GM21367 (cell line): Measurements from ENCODE around the gene HARS1.
A peak's percentile ranks its signal among the peaks of the same experiment; 100 is the strongest.
"Not testable (repeated sequence)": the region's sequence is repeated elsewhere in the genome, so short reads cannot be mapped to it uniquely, and the experiment has no call there.

Source experiments
- ATAC-seq: cut with Tn5 transposase; IDR thresholded peaks from one replicate; pipeline ENCODE4 v1.9.1; 2021; ENCODE audit not compliant: unreplicated experiment

HARS1 gene

DNA sequence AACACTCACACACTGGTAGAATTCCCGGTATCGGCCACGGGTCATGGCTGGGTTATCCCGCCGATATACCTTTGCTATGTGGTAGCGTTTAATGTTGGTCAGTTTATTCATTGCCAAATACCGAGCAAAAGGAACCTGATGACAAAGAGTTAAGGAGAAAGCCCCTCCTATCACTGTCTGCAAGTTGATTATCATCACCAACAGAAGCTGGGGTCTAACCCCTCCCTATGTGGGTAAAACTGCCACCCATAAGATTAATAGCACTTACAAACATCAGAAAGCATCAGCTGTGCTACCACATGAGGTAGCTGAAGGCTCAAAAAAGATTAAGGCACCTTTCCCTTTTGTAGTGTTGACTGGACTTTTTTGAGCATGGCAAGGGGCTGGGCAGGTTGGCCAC lies 12.2 kb downstream of the HARS1 start:
- ATAC-seq, result no peak

DNA sequence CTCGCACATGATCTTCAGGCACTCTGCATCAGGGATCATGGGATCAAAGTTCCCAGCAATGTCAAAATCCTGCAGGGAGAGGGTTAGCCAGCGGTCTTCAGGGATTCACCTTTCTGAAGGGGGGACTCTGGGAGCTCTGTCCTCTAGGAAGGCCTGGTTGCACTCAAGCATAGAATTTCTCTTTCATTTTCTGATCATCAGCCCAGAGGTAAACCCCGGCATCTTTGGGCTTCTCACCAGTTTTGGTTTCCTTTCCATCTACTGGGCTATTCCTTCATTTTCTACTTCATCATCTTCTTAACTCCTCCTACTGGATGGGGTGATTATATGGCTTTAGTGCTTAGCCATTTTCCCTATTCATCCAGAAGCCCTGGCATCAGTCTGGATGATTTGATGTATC lies 13.2 kb downstream of the HARS1 start:
- ATAC-seq, result peak; percentile 35

DNA sequence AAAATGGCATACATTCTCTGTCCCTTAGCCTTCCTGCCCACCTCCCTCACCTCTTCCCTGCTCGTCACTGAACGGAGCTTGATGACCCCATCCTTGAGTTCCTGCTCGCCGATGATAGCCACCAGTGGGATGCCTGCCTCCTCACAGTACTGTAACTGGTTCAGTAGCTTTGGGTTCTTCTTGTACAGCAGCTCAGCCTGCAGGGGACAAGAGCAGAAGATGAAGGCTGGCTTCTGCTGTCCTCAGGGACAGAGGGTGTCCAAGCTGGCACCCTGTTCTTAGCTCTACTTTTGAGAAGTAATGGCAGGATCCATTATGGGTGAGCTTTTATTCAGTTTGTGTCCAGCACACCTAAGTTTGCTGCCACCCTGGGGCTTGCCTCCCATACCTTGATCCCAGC lies 16.5 kb downstream of the HARS1 start:
- no peak for ATAC-seq

DNA sequence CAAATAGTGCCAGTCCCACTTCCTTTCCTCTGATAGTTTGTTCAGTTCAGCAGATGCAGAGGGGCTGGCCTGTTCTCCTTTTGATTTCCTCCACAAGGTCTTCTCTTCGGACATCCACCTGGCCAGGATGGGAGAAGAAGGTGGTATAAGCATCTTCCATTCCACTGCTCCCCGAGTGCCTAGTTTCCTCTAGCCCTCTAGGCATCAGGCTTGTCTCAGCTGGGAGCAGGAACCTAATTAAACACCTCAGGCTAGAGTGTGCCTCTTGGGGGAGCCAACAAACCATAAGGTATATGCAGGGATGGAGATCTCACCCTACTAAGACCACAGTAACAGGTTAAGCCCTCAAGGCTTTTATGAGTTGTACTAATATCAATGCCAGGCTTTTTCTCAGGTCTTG lies 17.0 kb downstream of the HARS1 start:
- no peak for ATAC-seq

DNA sequence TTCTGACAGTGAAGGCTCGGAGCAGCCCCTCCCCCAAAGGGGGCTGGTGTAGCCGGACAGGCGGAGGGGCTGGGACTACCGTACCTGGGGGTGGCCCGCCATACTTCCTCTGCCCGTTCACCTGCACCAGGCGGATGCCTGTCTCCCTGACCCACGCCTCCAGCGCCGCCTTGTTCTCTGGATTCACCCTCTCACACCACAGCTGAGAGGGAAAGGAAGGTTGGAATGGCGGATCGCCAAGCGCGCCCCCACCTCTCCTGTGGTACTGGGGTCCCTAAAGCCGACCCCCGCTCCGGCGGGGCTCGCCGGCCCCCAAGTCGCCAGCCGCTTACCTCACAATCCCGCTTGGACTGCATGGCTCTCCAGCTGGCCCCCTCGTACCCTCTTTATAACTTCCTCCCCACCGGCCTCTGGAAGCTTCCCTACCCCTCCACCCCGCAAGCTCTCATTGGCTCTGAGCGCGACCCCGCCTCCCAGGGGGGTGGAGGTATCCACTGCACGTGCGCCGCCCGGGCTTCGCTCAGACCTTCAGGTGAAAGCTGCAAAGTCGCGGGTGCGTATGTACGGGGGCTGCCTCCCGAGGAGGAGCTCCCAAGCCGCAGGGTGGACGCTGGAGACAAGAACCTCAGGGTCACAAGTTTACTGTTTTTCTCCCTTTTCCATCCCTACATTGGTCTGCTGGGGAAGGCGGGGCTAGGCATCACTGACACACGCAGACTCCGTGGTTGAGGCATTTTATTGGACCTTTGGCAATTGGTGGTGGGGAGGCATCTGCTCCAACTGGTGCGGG lies 17.8 kb downstream of the HARS1 start, which contains the start of gene DND1:
TSS of gene DND1 (minus strand) at position 390 of the 790 bp plus-strand sequence. CDS start at position 356, 34 bp downstream.
- no peak for ATAC-seq

DNA sequence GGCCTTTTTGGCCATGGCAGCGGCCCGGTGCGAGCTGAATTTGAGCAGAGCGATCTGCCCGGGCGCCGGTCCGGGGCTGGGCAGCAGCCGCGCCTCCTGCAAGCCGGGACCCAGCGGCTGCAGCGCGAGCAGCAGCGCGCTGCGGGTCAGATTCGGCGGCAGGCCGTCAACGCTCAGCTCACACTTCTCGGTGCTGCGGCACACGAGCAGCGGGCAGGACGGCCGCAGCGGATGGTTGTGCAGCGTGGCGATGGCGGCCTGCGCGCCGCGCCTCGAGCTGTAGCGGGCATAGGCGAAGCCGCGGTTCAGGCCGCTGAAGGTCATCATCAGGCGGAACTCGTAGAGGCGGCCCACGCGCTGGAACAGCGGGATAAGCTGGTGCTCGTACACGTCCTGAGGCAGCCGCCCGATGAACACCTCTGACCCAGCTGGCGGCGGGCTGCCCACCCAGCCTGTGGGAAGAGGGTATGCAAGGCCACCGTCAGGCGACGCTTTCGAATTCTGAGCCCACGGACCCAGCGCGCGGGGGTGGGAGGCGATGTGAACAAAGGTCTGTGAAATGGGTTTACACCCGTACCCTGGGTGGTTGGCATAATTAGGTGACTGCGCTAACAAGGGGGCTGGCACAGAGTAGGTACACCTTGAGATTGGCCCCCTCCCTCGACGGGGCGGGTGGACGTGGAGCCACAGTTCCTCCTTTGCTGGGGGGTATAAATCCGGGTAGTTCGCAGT lies 18.5 kb downstream of the HARS1 start:
- ATAC-seq, result no peak

DNA sequence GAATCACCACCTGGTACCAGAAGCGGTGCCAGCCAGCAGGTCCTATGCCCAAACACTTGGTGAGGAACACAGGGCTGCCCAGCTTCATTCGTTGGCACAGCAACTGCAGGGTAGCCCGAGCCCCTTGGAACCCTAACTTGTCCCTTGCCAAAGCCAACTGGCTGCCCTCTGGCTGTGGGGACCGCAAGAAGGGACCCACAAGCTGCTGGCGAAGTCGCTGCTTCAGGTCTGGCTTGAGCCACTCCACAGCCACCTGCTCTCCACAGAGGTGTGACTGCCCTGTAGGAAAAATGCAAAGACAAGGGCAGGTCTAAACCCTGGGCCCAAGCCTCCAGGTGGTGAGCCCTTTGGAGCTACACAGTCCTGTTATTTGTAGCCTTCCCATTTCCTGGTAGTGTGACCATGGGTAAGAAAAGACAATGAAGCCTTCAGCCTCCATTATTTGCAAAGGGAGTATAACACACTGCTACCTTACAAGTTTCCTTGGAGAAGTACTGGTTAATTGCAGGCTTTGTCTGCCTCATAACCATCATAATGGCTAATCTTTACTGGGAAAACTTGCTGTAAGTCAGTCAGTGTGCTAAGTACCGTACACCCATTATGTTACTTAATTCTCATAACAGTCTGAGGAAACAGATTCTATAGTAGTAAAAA lies 19.6 kb downstream of the HARS1 start:
- no peak for ATAC-seq

DNA sequence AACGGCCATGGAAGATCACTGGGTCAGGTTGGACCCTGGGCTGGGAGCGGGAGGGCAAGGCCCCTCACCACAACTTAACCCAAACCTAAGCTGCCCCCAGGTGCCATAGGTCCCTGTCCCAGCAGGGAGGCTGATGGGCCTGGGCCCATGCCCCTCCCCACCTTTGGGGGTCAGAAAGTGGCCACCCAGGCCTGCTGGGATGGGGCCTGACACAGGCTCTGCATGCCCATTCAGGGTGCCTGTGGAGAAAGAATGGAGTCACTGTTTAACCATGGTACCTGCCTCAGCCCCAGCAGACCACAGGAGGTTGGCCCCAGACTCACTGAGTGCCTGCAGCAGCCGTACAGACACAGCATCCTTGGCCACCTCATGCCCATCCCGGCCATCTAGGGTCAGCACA lies 20.1 kb downstream of the HARS1 start:
- not testable (repeated sequence) for ATAC-seq

DNA sequence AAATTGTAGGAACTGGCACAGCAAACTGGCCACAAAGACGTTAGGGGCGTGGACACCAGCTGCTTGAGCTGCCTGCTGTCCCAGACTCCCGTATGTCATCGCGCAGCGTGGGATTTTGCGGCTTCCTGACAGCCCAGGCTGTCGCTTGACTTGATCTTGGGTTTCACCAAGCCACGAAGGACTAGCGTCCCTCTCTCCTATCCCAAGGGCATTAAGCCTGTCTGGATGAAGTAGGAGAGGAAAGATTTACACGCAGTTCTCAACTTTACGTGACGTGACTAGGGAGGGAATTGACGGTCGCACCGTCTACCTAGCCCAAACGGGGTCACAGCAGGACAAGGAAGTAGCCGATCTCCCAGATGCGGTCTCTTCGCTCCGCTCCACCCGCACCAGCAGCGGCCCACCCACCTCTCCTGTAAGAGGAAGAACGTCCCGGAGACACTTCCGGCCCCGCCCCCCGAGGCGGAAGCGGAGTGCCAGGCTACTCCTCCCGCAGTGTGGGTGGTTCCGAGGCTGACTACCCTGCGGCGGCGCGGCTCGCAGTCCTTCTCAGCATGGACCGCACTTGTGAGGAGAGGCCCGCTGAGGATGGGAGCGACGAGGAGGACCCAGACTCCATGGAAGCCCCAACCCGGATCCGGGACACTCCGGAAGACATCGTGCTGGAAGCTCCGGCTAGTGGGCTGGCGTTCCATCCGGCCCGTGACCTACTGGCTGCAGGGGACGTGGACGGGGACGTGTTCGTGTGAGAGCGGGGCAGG lies 26.6 kb downstream of the HARS1 start, which contains the start of gene WDR55:
TSS of gene WDR55 (plus strand) at position 546 of the 761 bp plus-strand sequence. CDS start at position 555, 9 bp downstream.
- ATAC-seq, result peak; percentile 95

DNA sequence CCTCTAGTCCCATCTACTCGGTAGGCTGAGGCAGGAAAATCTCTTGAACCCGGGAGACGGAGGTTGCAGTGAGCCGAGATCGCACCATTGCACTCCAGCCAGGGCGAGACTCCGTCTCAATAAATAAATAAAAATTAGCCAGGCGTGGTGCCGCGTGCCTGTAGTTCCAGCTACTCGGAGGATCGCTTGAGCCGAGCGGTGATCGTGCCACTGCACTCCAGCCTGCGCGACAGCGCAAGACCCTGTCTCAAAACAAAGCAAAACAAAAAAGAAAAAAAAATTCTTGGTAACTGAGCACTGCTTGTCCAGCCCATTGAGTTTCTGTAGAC lies 27.2 kb downstream of the HARS1 start:
- no peak for ATAC-seq

DNA sequence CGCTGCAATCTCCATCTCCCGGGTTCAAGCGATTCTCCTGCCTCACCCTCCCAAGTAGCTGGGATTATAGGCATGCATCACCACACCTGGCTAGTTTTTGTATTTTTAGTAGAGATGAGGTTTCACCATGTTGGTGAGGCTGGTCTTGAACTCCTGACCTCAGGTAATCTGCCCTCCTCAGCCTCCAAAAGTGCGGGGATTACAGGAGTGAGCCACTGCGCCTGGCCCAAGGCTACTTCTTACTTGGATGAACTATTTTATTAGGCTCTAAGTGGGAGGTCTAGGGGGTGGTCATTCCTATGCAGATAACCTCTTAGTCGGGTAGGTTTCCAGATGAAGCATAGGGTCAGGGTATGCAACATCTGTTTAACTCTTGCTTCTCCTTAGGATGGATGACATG lies 30.8 kb downstream of the HARS1 start:
- not testable (repeated sequence) for ATAC-seq

DNA sequence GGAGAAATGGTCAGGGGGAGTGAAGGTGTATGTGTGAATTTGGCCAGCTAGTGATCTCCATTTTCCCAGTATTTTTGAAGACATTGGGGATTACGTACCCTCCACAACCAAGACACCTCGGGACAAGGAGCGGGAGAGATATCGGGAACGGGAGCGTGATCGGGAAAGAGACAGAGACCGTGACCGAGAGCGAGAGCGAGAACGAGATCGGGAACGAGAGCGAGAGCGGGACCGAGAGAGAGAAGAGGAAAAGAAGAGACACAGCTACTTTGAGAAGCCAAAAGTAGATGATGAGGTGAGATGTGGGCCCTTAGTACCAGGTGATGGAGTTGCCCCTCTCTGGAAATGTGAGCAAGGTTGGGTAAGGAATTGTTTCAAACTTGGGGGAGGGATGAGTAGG lies 32.3 kb downstream of the HARS1 start:
- no peak for ATAC-seq

DNA sequence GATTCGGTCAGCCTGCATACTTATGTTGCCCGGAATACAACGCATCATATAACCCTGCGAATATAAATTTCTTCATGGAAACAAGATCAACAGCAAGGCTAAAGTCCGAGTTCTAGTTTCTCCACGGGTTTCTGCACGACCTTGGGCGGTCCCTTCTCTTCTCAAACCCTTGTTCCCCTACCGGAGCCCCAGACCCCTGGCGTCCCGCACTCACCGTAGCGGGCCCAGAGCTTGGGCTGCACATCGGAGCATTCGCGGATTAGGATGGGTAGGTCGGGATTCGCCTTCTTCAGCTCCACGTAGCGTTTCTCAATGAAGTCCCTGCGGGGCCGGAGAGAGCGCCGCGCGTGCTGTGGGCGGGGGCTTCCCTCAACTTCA lies 44.1 kb downstream of the HARS1 start:
- ATAC-seq, result no peak

DNA sequence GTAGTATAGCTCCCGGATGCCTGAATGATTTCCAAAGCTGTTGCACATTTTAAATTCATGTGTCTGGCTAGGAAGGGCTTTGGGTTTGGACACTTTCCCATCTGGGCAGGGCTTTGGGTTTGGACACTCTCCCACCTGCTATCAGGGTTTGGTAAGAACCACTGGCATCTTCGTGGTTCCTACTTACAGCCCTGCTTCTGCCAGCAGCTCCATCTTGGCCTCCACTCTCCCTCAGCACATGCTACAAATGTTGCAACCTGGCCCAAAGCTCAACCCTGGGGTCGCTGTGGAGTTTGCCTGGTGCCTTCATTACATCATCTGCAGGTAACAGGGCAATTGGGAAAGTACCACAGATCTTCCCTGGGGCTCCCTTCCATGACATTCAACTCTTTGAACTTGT lies 48.5 kb downstream of the HARS1 start:
- no peak for ATAC-seq

DNA sequence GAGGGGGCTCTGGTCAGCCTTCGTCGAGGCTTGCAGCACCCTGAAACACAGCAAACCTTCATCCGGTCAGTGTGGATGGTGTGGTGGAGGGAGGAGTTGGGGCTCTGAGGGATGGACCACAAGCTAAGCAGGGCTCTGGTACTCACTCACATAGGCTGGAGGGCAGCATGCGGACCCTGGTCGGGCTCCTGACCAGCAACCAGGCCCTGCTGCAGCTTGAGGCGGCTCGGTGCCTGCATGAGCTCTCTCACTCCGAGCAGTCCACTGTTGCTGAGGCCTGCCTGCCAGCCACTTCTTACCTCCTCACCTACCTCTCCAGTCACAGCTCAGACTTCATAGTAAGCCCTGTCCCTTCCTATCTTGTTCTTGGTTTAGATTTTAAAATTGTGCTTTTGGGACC lies 49.5 kb downstream of the HARS1 start:
- ATAC-seq, result no peak

DNA sequence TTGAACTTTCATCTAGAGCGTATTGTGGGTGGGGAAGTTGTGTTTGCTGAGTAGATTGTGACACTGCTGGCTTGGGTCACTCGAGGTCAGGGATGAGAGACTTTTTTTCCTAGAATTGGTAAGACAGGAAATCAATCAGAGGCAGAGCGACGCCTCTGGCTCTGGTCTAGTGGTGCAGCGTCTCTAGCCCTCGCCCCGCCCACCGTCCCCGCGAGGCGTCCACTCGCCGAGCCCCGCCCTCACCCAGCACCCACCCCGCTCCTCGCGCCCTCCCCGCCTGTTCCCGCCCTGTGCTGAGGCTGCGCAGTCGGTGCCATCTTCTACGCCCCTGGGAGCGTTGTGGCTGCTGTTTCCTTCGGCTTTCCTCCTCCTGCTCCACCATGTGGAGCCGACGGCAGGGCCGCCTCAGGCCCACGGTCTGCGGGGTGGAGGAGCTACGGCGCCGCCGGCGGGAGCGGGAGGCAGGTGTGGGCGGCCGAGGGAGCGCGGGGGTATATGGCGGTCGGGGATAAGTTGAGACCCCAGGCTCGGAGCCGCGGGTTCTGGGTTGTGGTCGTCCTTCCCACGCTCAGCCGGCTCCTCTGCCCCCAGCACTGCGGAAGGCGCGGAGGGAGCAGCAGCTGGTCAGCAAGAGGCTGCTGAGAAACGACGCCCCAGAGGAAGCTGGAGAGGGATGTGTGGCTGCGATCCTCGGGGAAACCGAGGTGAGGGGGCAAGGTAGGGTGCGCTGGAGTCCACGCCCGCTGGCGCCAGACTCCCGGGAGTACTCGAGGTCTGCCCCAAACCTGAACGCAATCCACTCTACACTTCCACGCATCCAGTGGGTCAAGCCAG lies 51.8 kb downstream of the HARS1 start, which contains the start of gene TMCO6:
TSS of gene TMCO6 (plus strand) at position 304 of the 834 bp plus-strand sequence. CDS start at position 381, 77 bp downstream.
- peak; percentile 85 for ATAC-seq

DNA sequence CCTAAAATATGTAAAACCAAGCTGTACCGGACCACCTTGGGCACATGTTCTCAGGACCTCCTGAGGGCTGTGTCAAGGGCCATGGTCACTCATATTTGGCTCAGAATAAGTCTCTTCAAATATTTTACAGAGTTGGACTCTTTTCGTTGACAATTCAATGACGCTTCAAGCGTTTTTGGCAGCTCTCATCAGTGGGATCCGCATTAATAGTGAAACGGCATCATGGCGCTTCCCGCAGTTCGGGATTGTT lies 52.3 kb downstream of the HARS1 start:
- not testable (repeated sequence) for ATAC-seq

DNA sequence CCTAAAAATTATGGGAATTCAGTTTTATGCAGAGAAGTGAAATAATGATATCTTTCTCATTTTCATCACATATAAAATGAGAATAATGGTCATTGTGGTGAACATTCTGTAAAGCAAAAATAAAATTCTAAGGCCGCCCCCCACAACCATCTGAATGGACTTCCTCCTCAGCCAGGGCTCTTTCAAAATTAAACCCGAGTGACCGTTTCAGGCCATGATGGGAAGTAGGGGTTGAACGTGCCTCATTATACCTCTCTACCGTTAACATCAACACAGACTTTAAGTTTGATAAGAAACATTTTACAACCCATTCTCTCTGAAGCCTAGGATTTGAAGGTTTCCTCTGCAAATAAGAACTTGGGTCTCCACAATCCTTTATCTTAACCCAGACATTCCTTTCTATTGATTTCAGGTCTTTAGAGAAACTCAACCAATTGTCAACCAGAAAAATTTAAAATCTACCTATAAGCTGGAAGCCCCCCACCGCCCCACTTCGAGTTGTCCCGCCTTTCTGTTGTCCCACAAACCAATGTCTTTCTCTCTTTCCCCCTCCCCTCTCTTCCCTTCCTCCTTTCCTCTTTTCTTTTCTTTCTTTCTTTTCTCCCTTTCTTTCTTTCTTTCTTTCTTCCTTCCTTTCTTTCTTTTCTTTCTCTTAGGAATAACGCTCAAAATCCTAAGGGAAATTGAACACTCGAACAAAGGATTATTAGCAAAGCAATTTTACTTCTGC lies 53.6 kb downstream of the HARS1 start:
- no peak for ATAC-seq

DNA sequence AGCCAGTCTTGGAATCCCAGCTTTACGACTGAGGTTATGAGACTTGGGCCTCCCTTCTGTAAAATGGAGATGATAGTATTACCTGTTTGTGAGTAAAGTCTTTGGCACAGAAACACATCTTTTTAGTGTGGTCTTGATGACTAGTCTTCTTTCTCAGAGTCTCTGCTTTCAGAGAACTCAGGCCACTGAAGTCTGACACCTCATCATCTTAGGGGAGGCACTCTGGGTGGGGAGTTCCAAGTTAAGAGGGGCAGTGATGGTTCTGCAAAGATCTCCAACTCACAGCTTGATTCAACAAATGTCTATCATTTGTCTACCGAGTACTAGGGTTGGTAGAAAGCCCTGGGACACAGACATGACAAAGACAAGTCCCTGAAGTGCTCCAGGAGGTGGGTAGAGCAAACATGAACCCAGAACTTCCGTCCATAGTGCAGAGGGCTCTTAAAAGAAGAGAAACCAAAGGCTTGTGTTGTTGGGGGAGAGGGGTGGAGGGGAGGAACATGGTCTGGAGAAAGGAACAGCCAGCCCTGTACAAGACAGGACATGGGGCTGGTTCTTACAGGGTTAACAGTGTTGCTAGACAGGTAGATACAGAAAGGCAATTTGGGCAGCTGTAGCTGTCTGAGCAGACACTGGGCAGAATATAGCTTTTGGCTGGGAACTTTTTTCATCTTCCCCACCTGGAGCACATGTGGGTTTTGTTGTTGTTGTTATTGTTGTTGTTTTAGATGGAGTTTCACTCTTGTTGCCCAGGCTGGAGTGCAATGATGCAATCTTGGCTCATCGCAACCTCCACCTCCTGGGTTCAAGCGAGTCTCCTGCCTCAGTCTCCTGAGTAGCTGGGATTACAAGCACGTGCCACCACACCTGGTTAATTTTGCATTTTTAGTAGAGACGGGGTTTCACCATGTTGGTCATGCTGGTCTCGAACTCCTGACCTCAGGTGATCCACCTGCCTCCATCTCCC lies 55.6 kb downstream of the HARS1 start:
- no peak for ATAC-seq
